Hepatocyte (in vitro differentiated cells): Measurements from ENCODE around the gene RNLS. TPM values are rescaled to one million over a fixed set of nuclear protein-coding genes. Genes with fewer than 3 reads are reported as not detected.

Experiments used
- DNase-seq: peaks from one replicate; pipeline ENCODE4 v3.0.0-alpha.2; 2016; ENCODE audit warnings: low spot score
- H2AFZ ChIP-seq: fragments of 200-600 bp; sonication (generic); 2 replicates; pipeline ENCODE4 v1.6.0; 2016; ENCODE audit warnings: antibody characterized with exemption, mild to moderate bottlenecking
- H3K27ac ChIP-seq: fragments of 200-600 bp; sonication (generic); 2 replicates; pipeline ENCODE4 v1.5.1; 2016; ENCODE audit warnings: mild to moderate bottlenecking
- H3K27me3 ChIP-seq: fragments of 200-600 bp; sonication (generic); 2 replicates; pipeline ENCODE4 v1.6.1; 2016
- H3K36me3 ChIP-seq: fragments of 200-600 bp; sonication (generic); replicated peaks from 2 replicates; pipeline ENCODE4 v1.5.1; 2016; ENCODE audit warnings: low read depth; ENCODE audit not compliant: insufficient read depth
- H3K4me1 ChIP-seq: fragments of 200-600 bp; sonication (generic); 2 replicates; pipeline ENCODE4 v1.5.1; 2016; ENCODE audit warnings: mild to moderate bottlenecking, moderate library complexity; ENCODE audit not compliant: insufficient read depth
- H3K4me2 ChIP-seq: fragments of 200-600 bp; sonication (generic); 2 replicates; pipeline ENCODE4 v1.6.0; 2016
- H3K4me3 ChIP-seq: fragments of 200-600 bp; sonication (generic); 2 replicates; pipeline ENCODE4 v1.5.1; 2016; ENCODE audit warnings: mild to moderate bottlenecking
- H3K79me2 ChIP-seq: fragments of 200-600 bp; sonication (generic); 2 replicates; pipeline ENCODE4 v1.6.0; 2017; ENCODE audit warnings: mild to moderate bottlenecking
- H3K9me2 ChIP-seq: fragments of 200-600 bp; sonication (generic); replicated peaks from 2 replicates; pipeline ENCODE4 v1.6.0; 2017; ENCODE audit warnings: mild to moderate bottlenecking; ENCODE audit not compliant: insufficient read depth
- H3K9me3 ChIP-seq: fragments of 200-600 bp; sonication (generic); 2 replicates; pipeline ENCODE4 v1.5.1; 2016; ENCODE audit warnings: low read depth, mild to moderate bottlenecking
- H4K20me1 ChIP-seq: fragments of 200-600 bp; sonication (generic); 2 replicates; pipeline ENCODE4 v1.6.0; 2016; ENCODE audit warnings: mild to moderate bottlenecking; ENCODE audit not compliant: insufficient read depth, poor library complexity, severe bottlenecking
- CTCF ChIP-seq: fragments of 200-600 bp; sonication (generic); IDR thresholded peaks from 2 replicates; pipeline ENCODE4 v1.5.1; 2016; ENCODE audit warnings: antibody characterized with exemption, mild to moderate bottlenecking; ENCODE audit not compliant: poor library complexity
- EZH2 ChIP-seq: fragments of 200-600 bp; sonication (generic); IDR thresholded peaks from 2 replicates; pipeline ENCODE4 v1.6.1; 2016; ENCODE audit warnings: antibody characterized with exemption, mild to moderate bottlenecking, borderline replicate concordance
- EZH2phosphoT487 ChIP-seq: fragments of 200-600 bp; sonication (generic); IDR thresholded peaks from one replicate; pipeline ENCODE4 v1.6.1; 2018; ENCODE audit warnings: antibody characterized with exemption, mild to moderate bottlenecking, low read depth, moderate library complexity; ENCODE audit not compliant: unreplicated experiment, severe bottlenecking
- WGBS: methylation state at CpG from one replicate; pipeline ENCODE4 v1.1.6; 2016; ENCODE audit warnings: low lambda C conversion rate; ENCODE audit errors: missing lambda C conversion rate; 5-methylcytosine and 5-hydroxymethylcytosine counted together
- polyA plus RNA-seq: library from polyadenylated mRNA; unstranded; fragments of >200 nt; fragmentation: Nextera tagmentation; extraction: Ambion mirVana; gene quantifications from 2 replicates; pipeline ENCODE4 v1.2.1, GENCODE V29; 2016
- total RNA-seq: library from RNA; depleted of rRNA; stranded (reverse); fragments of >200 nt; gene quantifications from 2 replicates; pipeline ENCODE4 v1.2.3, GENCODE V29; 2014

The RNLS gene
- total and polyA plus RNA-seq, 2 experiments from 2014 or later = 12.8 to 14.9 TPM

GRCh38 chr10:88389456-88389855 lies 193.7 kb downstream of the RNLS start:
- no peaks in the 10 kb centered on the region for H3K79me2 ChIP-seq
- peaks cover 40% of the 10 kb centered on the region for H3K4me1 ChIP-seq
- no peak overlapping the region for H3K4me3 ChIP-seq
- no peaks in the 10 kb centered on the region for H3K9me3 ChIP-seq
- H2AFZ ChIP-seq = no peak overlapping the region
- no peaks in the 10 kb centered on the region for H4K20me1 ChIP-seq
- H3K27me3 ChIP-seq = no peaks in the 10 kb centered on the region
- no peak overlapping the region for H3K27ac ChIP-seq
- DNase-seq = peak; percentile 68
- H3K9me2 ChIP-seq = no peaks in the 10 kb centered on the region
- TF ChIP-seq EZH2 (no peak), CTCF (peak; percentile 76)
- no peaks in the 10 kb centered on the region for H3K36me3 ChIP-seq
- WGBS = 13% methylated on average over 3 of the region's 3 CpGs
- H3K4me2 ChIP-seq = peak overlapping the region; percentile 29

GRCh38 chr10:88388324-88388723 lies 194.8 kb downstream of the RNLS start:
- no peaks in the 10 kb centered on the region for H4K20me1 ChIP-seq
- TF ChIP-seq CTCF = no peak
- no peak for TF ChIP-seq EZH2phosphoT487
- TF ChIP-seq EZH2 = no peak
- H3K27me3 ChIP-seq = no peaks in the 10 kb centered on the region
- H3K27ac ChIP-seq = peak overlapping the region; percentile 42
- H3K79me2 ChIP-seq = no peaks in the 10 kb centered on the region
- H3K9me3 ChIP-seq = no peaks in the 10 kb centered on the region
- no peak overlapping the region for H3K4me3 ChIP-seq
- no peak overlapping the region for H2AFZ ChIP-seq
- no peak for DNase-seq
- no peaks in the 10 kb centered on the region for H3K36me3 ChIP-seq
- H3K9me2 ChIP-seq = no peaks in the 10 kb centered on the region
- peaks cover 40% of the 10 kb centered on the region for H3K4me1 ChIP-seq
- H3K4me2 ChIP-seq = no peak overlapping the region

GRCh38 chr10:88386821-88387773 lies 196.0 kb downstream of the RNLS start:
- Histone ChIP-seq H3K27me3 (no peaks in the 10 kb centered on the region), H3K9me2 (no peaks in the 10 kb centered on the region), H3K4me3 (no peak overlapping the region), H3K4me1 (peaks cover 40% of the 10 kb centered on the region), H3K36me3 (no peaks in the 10 kb centered on the region), H3K4me2 (peak overlapping the region; percentile 69), H3K79me2 (no peaks in the 10 kb centered on the region), H3K9me3 (no peaks in the 10 kb centered on the region), H2AFZ (peak overlapping the region; percentile 43), H3K27ac (peak overlapping the region; percentile 95), H4K20me1 (no peaks in the 10 kb centered on the region)
- TF ChIP-seq EZH2 (no peak), EZH2phosphoT487 (no peak), CTCF (no peak)
- WGBS = 30% methylated on average over 6 of the region's 6 CpGs
- peak; percentile 78 for DNase-seq
